Spleen (tissue), 7 donors: Measurements from ENCODE around the gene FOXD4L5.
"Not testable (repeated sequence)": the region's sequence is repeated elsewhere in the genome, so short reads cannot be mapped to it uniquely, and the experiment has no call there.

Experiments used
- CTCF ChIP-seq, 11 experiments: fragments of 200-600 bp in 7 of 11; fragments of 450-650 bp in 4 of 11; sonication (generic) in 4 of 11; IDR thresholded peaks in 8 of 11; conservative IDR thresholded peaks in 3 of 11; 1 replicate in 7 of 11; 2 replicates in 4 of 11; pipeline versions ENCODE4 v1.4.0 to v1.8.0; 2016 to 2021; ENCODE audit warnings: antibody characterized with exemption in 11 of 11, inconsistent platforms in 4 of 11, mild to moderate bottlenecking in 1 of 11
- POLR2A ChIP-seq, 3 donors: fragments of 450-650 bp; IDR thresholded peaks; one replicate each; pipeline ENCODE4 v1.5.1; 2017; ENCODE audit warnings: antibody characterized with exemption in 3 of 3, mild to moderate bottlenecking in 1 of 3
- POLR2AphosphoS5 ChIP-seq, 3 donors: sonication (generic); formaldehyde crosslinking; IDR thresholded peaks; one replicate each; pipeline ENCODE4 v1.5.1; 2017; ENCODE audit warnings: antibody characterized with exemption in 3 of 3
- donor health status: DM: no; HTN: no; CAD: no; lungs with moderate emphysema.
- donor health status: DM: no; HTN: no; CAD: no.
- donor health status: DM: no; HTN: no; CAD: no.

- TF ChIP-seq POLR2A (IDR thresholded peaks at IDR 0.05); CTCF (IDR thresholded peaks at IDR 0.05 in 8 of 11, conservative IDR thresholded peaks at IDR 0.05 in 3 of 11); POLR2AphosphoS5 (IDR thresholded peaks at IDR 0.05): not testable (repeated sequence)
Measured at GRCh38 chr9:65282976-65283375, 2.0 kb downstream of the FOXD4L5 start.
